Measurements from ENCODE around the gene HPN. TPM values are rescaled to one million over a fixed set of nuclear protein-coding genes. Genes with fewer than 3 reads are reported as not detected.
A peak's percentile ranks its signal among the peaks of the same experiment; 100 is the strongest.

The HPN gene
- total RNA-seq, 2 experiments from 2014 or later: not detected

DNA sequence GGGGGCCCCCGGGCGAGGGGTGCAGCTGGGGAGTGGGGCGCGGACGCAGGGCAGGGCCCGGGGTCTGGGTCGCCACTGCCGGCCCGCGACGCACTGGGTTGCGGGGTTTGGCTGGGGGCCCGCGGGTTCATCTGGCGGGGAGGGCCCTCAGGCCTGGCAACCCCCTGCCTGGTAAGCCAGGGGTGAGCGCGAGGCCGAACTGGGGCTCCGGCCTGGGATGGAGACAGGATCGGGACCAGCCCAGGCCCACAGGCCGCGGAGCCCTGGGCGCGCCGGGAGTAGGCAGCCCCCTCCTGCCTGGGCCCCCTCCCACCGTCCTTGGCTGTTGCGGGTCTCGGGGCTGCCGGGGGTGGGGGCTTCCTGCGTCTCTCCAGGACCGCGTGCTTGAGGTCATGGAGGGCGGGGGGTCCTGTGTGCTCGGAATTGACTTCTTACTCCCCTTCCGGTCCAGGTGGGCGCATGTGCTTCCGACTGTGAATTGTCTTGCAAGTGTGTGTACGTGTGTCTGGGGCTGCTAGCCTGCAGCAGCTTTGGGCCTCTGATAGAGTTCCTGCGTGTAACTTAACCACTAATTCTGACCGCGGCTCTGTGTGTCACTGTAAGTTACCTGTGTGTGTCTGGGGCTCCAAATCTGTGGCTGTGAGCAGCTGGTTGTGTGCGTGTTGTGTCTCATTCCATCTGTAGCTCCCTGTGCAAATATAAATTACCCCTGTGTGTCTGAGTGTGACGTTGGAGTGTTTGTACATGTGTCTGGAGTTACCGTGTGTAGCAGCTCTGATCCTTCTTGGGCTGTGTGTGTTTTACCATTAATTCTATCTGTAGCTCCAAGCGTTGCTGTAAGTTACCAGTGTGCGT, 40.6 kb upstream of the HPN start:
- Histone ChIP-seq H3K36me3 (ENCODE audit: insufficient read depth, low read length) (peaks cover 25% of the 10 kb centered on the region), H3K9me3 (ENCODE audit: control insufficient read depth in 1 of 2, insufficient read depth in 1 of 2, low read length in 2 of 2) (no peaks in the 10 kb centered on the region), H3K27ac (ENCODE audit: low read depth in 1 of 2, low read length in 2 of 2) (peak overlapping the region; percentile 65 to 79), H3K4me1 (ENCODE audit: insufficient read depth, low read length) (peaks cover 89% of the 10 kb centered on the region), H3K4me3 (ENCODE audit: low read length) (peak overlapping the region; percentile 57), H3K27me3 (ENCODE audit: control insufficient read depth in 1 of 2, insufficient read depth in 2 of 2, low read length in 2 of 2) (no peaks in the 10 kb centered on the region)
- POLR2A ChIA-PET: interaction anchor here (1.2 to 10.3 kb wide), 9 partner anchors 8 to 324 kb away, joined by 3 to 205 read pairs (median 6); partner anchors contain the start of genes FXYD5, SCGB2B2, ZNF30 and ZNF302
- CTCF ChIA-PET: interaction anchor here (0.9 to 3.5 kb wide), 4 partner anchors 13 to 162 kb away, joined by 3 to 31 read pairs (median 6); no protein-coding TSS in a partner anchor
- Mint-ChIP-seq H3K9me3 (no peaks in the 10 kb centered on the region), H3K4me3 (peak overlapping the region; percentile 99), H3K27ac (peak overlapping the region; percentile 98), H3K4me1 (ENCODE audit: low read depth) (peaks cover 72% of the 10 kb centered on the region), H3K27me3 (no peaks in the 10 kb centered on the region), H3K36me3 (ENCODE audit: low read depth) (peaks cover 51% of the 10 kb centered on the region)
- TF ChIP-seq, protein P1, sequence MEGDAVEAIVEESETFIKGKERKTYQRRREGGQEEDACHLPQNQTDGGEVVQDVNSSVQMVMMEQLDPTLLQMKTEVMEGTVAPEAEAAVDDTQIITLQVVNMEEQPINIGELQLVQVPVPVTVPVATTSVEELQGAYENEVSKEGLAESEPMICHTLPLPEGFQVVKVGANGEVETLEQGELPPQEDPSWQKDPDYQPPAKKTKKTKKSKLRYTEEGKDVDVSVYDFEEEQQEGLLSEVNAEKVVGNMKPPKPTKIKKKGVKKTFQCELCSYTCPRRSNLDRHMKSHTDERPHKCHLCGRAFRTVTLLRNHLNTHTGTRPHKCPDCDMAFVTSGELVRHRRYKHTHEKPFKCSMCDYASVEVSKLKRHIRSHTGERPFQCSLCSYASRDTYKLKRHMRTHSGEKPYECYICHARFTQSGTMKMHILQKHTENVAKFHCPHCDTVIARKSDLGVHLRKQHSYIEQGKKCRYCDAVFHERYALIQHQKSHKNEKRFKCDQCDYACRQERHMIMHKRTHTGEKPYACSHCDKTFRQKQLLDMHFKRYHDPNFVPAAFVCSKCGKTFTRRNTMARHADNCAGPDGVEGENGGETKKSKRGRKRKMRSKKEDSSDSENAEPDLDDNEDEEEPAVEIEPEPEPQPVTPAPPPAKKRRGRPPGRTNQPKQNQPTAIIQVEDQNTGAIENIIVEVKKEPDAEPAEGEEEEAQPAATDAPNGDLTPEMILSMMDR (IDR thresholded peaks at IDR 0.05): no peak
- DNase-seq (peak; percentile 48 to 82 (median 66)), ATAC-seq (ENCODE audit: poor library complexity) (peak; percentile 63)
- intact Hi-C loops (cut with DNase I, micrococcal nuclease): loop anchor here in 1 of 2 experiments (1.0 to 10.0 kb wide), 4 partner anchors 12 to 326 kb away; partner anchors contain the start of genes SCGB2B2 and ZNF302

DNA sequence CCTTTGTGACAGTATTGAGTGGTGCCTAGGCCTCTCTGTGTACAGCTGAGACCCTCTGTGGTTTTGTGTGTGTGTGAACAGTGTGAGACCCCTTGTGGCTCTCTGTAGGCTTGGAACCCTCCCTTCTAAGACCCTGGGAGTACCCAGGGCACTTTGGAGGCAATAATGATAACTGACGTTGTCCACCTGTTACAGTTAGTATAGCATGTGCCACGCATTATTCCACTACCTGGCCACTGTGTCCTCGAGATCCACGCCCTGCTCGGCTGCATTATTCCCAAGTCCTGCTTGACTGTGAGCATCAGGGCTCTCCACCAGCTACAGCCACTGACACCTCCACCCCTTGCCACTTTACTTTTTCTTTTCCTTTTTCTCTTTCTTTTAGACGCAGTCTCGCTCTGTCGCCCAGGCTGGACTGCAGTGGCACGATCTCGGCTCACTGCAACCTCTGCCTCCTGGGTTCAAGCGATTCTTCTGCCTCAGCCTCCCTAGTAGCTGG, 39.4 kb upstream of the HPN start:
- H3K27me3 Mint-ChIP-seq: no peaks in the 10 kb centered on the region
- Histone ChIP-seq H3K36me3 (ENCODE audit: insufficient read depth, low read length) (peaks cover 37% of the 10 kb centered on the region), H3K27me3 (ENCODE audit: control insufficient read depth in 1 of 2, insufficient read depth in 2 of 2, low read length in 2 of 2) (no peaks in the 10 kb centered on the region), H3K9me3 (ENCODE audit: control insufficient read depth in 1 of 2, insufficient read depth in 1 of 2, low read length in 2 of 2) (no peaks in the 10 kb centered on the region), H3K4me1 (ENCODE audit: insufficient read depth, low read length) (peaks cover 77% of the 10 kb centered on the region), H3K4me3 (ENCODE audit: low read length) (peak overlapping the region; percentile 57), H3K27ac (ENCODE audit: low read depth in 1 of 2, low read length in 2 of 2) (peak overlapping the region in 1 of 2 donors; percentile 79)
- peak overlapping the region; percentile 99 for H3K4me3 Mint-ChIP-seq
- TF ChIP-seq, protein P1 (IDR thresholded peaks at IDR 0.05): no peak
- DNase-seq: no peak
- no peaks in the 10 kb centered on the region for H3K9me3 Mint-ChIP-seq
- H3K4me1 Mint-ChIP-seq (ENCODE audit: low read depth): peaks cover 72% of the 10 kb centered on the region
- ATAC-seq (ENCODE audit: poor library complexity): no peak
- peak overlapping the region; percentile 98 for H3K27ac Mint-ChIP-seq
- ChIA-PET CTCF (interaction anchor here (1.4 to 3.5 kb wide), 2 partner anchors 11 to 29 kb away, joined by 10 to 31 read pairs; no protein-coding TSS in a partner anchor), POLR2A (interaction anchor here (0.7 to 10.3 kb wide), 4 partner anchors 10 to 39 kb away, joined by 3 to 205 read pairs (median 14); partner anchors contain the start of gene ZNF792)
- peaks cover 62% of the 10 kb centered on the region for H3K36me3 Mint-ChIP-seq (ENCODE audit: low read depth)
- intact Hi-C loops (cut with DNase I, micrococcal nuclease): loop anchor here in 1 of 2 experiments (5.0 to 10.0 kb wide), 2 partner anchors 210 to 327 kb away; partner anchors contain the start of genes SCGB2B2 and ZNF302

DNA sequence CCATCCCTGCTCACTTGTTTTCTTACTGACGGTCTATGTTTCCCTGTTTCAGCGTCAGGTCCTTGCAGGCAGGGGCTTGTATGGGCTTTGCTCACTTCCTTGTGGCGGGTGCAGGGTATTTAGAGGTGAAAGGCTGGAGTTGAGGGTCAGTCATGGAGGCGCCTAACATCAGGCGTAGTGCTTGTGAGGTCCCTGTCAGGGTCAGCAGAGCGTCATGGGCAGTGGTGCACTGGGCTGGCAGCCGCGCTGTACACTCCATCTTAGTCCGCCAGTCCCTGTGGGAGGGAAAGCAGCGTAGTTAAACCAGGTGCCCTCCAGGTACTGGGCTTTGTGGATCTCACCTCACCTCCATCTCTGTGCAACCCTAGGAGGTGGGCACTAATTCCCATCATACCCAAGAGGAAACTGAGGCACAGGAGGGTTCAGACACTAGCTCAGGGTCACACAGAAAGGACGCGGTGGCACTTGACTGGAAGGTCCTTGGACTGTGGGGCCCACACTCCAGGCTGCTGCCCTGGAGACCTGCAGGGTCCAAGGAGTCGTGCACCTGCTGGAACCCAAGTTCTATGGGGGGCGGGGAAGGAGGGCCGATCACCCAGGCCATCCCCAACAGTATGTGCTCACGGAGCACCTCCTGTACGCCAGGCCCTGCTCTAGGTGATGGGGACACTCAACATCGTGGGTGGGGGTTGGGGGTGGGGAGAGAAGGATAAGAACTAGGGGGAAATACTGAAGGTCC, 36.8 kb upstream of the HPN start:
- H3K4me3 ChIP-seq (ENCODE audit: low read length): no peak overlapping the region
- no peaks in the 10 kb centered on the region for H3K9me3 Mint-ChIP-seq
- ChIA-PET POLR2A (interaction anchor here (10.3 kb wide), 1 partner anchor 7 kb away, joined by 205 read pairs; no protein-coding TSS in a partner anchor), CTCF (no interaction called here)
- ATAC-seq (ENCODE audit: poor library complexity) (no peak), DNase-seq (peak in 1 of 14 experiments; percentile 5)
- H3K27me3 Mint-ChIP-seq: no peaks in the 10 kb centered on the region
- TF ChIP-seq, protein P1 (IDR thresholded peaks at IDR 0.05): no peak
- no peaks in the 10 kb centered on the region for H3K27me3 ChIP-seq (ENCODE audit: control insufficient read depth in 1 of 2, insufficient read depth in 2 of 2, low read length in 2 of 2)
- H3K27ac Mint-ChIP-seq: peak overlapping the region; percentile 98
- H3K4me3 Mint-ChIP-seq: peak overlapping the region; percentile 42
- peaks cover 63% of the 10 kb centered on the region for H3K36me3 Mint-ChIP-seq (ENCODE audit: low read depth)
- peaks cover 47% of the 10 kb centered on the region for H3K36me3 ChIP-seq (ENCODE audit: insufficient read depth, low read length)
- peaks cover 57% of the 10 kb centered on the region for H3K4me1 Mint-ChIP-seq (ENCODE audit: low read depth)
- peak overlapping the region; percentile 7 to 49 for H3K27ac ChIP-seq (ENCODE audit: low read depth in 1 of 2, low read length in 2 of 2)
- peaks cover 64% of the 10 kb centered on the region for H3K4me1 ChIP-seq (ENCODE audit: insufficient read depth, low read length)
- intact Hi-C loops (cut with DNase I, micrococcal nuclease): loop anchor here in 1 of 2 experiments (5.0 to 10.0 kb wide), 2 partner anchors 208 to 330 kb away; partner anchors contain the start of genes SCGB2B2 and ZNF302
- H3K9me3 ChIP-seq (ENCODE audit: control insufficient read depth in 1 of 2, insufficient read depth in 1 of 2, low read length in 2 of 2): no peaks in the 10 kb centered on the region
